HepG2 (cell line): ENCODE data around the gene FANCE. TPM values are rescaled to one million over a fixed set of nuclear protein-coding genes. Genes with fewer than 3 reads are reported as not detected.

Experiments used
- BHLHE40 ChIP-seq: IDR thresholded peaks from 2 replicates; pipeline ENCODE4 v1.6.1; 2011; ENCODE audit warnings: low read length, improper control_type of control experiment
- MAFK ChIP-seq, 2 experiments: IDR thresholded peaks in 1 of 2; conservative IDR thresholded peaks in 1 of 2; 2 replicates each; pipeline ENCODE4 v1.6.1; 2011; ENCODE audit warnings: improper control_type of control experiment in 2 of 2, low read length in 2 of 2
- NCOR1 ChIP-seq: fragments of 200-600 bp; sonication (generic); IDR thresholded peaks from 2 replicates; pipeline ENCODE4 v1.7.0; 2017; ENCODE audit warnings: antibody characterized with exemption, low read length, borderline replicate concordance
- SIN3A ChIP-seq: IDR thresholded peaks from 2 replicates; pipeline ENCODE4 v1.6.1; 2011; ENCODE audit warnings: low read depth, mild to moderate bottlenecking, control low read depth, low read length, borderline replicate concordance
- SNAPC2 ChIP-seq: sonication (generic); formaldehyde crosslinking; IDR thresholded peaks from 2 replicates; pipeline ENCODE4 v1.8.1; 2022; ENCODE audit warnings: mild to moderate bottlenecking, missing genetic modification reagents
- SUZ12 ChIP-seq: fragments of 150-350 bp; IDR thresholded peaks from 2 replicates; pipeline ENCODE4 v1.6.1; 2014; ENCODE audit warnings: low read depth, low read length
- TOE1 ChIP-seq: sonication (generic); formaldehyde crosslinking; IDR thresholded peaks from 2 replicates; pipeline ENCODE4 v1.4.0; 2020; ENCODE audit warnings: mild to moderate bottlenecking, missing genetic modification reagents
- WIZ ChIP-seq: sonication (generic); formaldehyde crosslinking; IDR thresholded peaks from 2 replicates; pipeline ENCODE4 v1.5.1; 2020; ENCODE audit warnings: mild to moderate bottlenecking, missing genetic modification reagents
- XRCC5 ChIP-seq: fragments of 200-400 bp; formaldehyde crosslinking; optimal IDR thresholded peaks from 2 replicates; pipeline ENCODE3; 2017; ENCODE audit warnings: mild to moderate bottlenecking, low read length
- ZNF10 ChIP-seq: sonication (generic); formaldehyde crosslinking; IDR thresholded peaks from 2 replicates; pipeline ENCODE4 v1.4.0; 2020; ENCODE audit warnings: mild to moderate bottlenecking, low read depth, missing genetic modification reagents, borderline replicate concordance
- ZNF343 ChIP-seq: sonication (generic); formaldehyde crosslinking; IDR thresholded peaks from 2 replicates; pipeline ENCODE4 v1.4.0; 2020; ENCODE audit warnings: mild to moderate bottlenecking, missing genetic modification reagents
- ZNF530 ChIP-seq: sonication (generic); formaldehyde crosslinking; IDR thresholded peaks from 2 replicates; pipeline ENCODE4 v1.5.0; 2020; ENCODE audit warnings: low read depth, mild to moderate bottlenecking, missing genetic modification reagents
- ZNF556 ChIP-seq: sonication (generic); formaldehyde crosslinking; IDR thresholded peaks from 2 replicates; pipeline ENCODE4 v1.4.0; 2020; ENCODE audit warnings: mild to moderate bottlenecking, missing genetic modification reagents, borderline replicate concordance
- ZNF572 ChIP-seq: sonication (generic); formaldehyde crosslinking; IDR thresholded peaks from 2 replicates; pipeline ENCODE4 v1.5.1; 2020; ENCODE audit warnings: mild to moderate bottlenecking, missing genetic modification reagents
- ZSCAN29 ChIP-seq: sonication (generic); formaldehyde crosslinking; conservative IDR thresholded peaks from 2 replicates; pipeline ENCODE4 v1.4.0; 2020; ENCODE audit warnings: mild to moderate bottlenecking, missing genetic modification reagents
- polyA plus RNA-seq, 8 experiments: library from polyadenylated mRNA; depleted of rRNA in 3 of 8; stranded (reverse) in 7 of 8; unstranded in 1 of 8; fragments of >200 nt; fragmentation: Illumina TruSeq in 4 of 8; extraction: Trizol in 4 of 8; gene quantifications; 2 replicates each; pipeline versions ENCODE4 v1.2.1 to v1.2.3, GENCODE V29; 2011 to 2016; ENCODE audit warnings: low read depth in 4 of 8, missing spikeins in 1 of 8, mixed read lengths in 1 of 8; ENCODE audit not compliant: insufficient read depth in 1 of 8
- total RNA-seq, 5 experiments: library from RNA; depleted of rRNA; stranded (reverse); fragments of >200 nt; fragmentation: Illumina TruSeq; extraction: Trizol; gene quantifications; 2 replicates each; pipeline ENCODE4 v1.2.3, GENCODE V29; 2016; ENCODE audit warnings: low read depth in 1 of 5
- TF ChIP-seq, protein P1 (sequence below), 2 experiments: fragments of 450-650 bp in 1 of 2; sonication (generic) in 1 of 2; formaldehyde crosslinking in 1 of 2; IDR thresholded peaks; 2 replicates each; pipeline versions ENCODE4 v1.6.1 to v1.8.0; 2016 to 2022; ENCODE audit warnings: antibody characterized with exemption in 1 of 2, mild to moderate bottlenecking in 1 of 2, missing genetic modification reagents in 1 of 2
- TF ChIP-seq, protein P2 (sequence below): sonication (generic); formaldehyde crosslinking; IDR thresholded peaks from 2 replicates; pipeline ENCODE4 v1.5.0; 2020; ENCODE audit warnings: mild to moderate bottlenecking, missing genetic modification reagents
- TF ChIP-seq, protein P3 (sequence below): sonication (generic); formaldehyde crosslinking; IDR thresholded peaks from 2 replicates; pipeline ENCODE4 v1.4.0; 2020; ENCODE audit warnings: missing genetic modification reagents, borderline replicate concordance

Gene FANCE
- total and polyA plus RNA-seq, 2 of the 13 experiments (the other 11 are each of a cell fraction or from before 2014, with no cell fraction given): 7.1 to 11.2 TPM

DNA sequence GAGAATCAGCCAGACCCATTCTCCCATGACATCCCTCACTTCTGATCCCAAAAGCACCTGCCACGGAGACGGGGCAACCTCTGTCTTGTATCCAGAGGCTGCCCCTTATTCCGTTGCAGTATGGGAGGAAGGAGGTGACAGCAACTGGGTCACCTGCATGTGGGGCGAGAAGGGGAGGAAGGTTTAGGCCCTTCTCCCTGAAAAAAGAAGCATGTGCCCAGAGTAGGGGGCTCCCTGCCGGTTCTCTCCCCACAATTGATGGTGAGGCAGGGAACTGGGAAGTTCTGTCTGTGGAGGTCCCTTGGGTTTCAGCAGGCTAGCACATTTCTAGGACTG, 49.3 kb upstream of the FANCE start (continued):
- TF ChIP-seq NCOR1: peak; percentile 38; the same call in 1 of the 2 replicates
- no peak for TF ChIP-seq MAFK (conservative IDR thresholded peaks at IDR 0.05 in 1 of 2, IDR thresholded peaks at IDR 0.05 in 1 of 2; ENCODE audit: low read length in 2 of 2)
- TF ChIP-seq ZNF572 (CRISPR knock-in tag): peak; percentile 33; the same call in 1 of the 2 replicates
- TF ChIP-seq ZNF343 (CRISPR knock-in tag): 0 out of 2 replicates have a peak, but pooled peaks have one; percentile 28
- no peak for TF ChIP-seq SUZ12
- no peak for TF ChIP-seq WIZ (CRISPR knock-in tag)
- TF ChIP-seq SIN3A: no peak
- TF ChIP-seq ZNF556: peak; percentile 29; the same call in 1 of the 2 replicates
- TF ChIP-seq BHLHE40: no peak
- TF ChIP-seq XRCC5: peak; percentile 6
- TF ChIP-seq, protein P1, sequence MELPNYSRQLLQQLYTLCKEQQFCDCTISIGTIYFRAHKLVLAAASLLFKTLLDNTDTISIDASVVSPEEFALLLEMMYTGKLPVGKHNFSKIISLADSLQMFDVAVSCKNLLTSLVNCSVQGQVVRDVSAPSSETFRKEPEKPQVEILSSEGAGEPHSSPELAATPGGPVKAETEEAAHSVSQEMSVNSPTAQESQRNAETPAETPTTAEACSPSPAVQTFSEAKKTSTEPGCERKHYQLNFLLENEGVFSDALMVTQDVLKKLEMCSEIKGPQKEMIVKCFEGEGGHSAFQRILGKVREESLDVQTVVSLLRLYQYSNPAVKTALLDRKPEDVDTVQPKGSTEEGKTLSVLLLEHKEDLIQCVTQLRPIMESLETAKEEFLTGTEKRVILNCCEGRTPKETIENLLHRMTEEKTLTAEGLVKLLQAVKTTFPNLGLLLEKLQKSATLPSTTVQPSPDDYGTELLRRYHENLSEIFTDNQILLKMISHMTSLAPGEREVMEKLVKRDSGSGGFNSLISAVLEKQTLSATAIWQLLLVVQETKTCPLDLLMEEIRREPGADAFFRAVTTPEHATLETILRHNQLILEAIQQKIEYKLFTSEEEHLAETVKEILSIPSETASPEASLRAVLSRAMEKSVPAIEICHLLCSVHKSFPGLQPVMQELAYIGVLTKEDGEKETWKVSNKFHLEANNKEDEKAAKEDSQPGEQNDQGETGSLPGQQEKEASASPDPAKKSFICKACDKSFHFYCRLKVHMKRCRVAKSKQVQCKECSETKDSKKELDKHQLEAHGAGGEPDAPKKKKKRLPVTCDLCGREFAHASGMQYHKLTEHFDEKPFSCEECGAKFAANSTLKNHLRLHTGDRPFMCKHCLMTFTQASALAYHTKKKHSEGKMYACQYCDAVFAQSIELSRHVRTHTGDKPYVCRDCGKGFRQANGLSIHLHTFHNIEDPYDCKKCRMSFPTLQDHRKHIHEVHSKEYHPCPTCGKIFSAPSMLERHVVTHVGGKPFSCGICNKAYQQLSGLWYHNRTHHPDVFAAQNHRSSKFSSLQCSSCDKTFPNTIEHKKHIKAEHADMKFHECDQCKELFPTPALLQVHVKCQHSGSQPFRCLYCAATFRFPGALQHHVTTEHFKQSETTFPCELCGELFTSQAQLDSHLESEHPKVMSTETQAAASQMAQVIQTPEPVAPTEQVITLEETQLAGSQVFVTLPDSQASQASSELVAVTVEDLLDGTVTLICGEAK (IDR thresholded peaks at IDR 0.05): no peak
- TF ChIP-seq, protein P1 (CRISPR knock-in tag; IDR thresholded peaks at IDR 0.05): no peak
- no peak for TF ChIP-seq ZNF10 (CRISPR knock-in tag)
- TF ChIP-seq, protein P2, sequence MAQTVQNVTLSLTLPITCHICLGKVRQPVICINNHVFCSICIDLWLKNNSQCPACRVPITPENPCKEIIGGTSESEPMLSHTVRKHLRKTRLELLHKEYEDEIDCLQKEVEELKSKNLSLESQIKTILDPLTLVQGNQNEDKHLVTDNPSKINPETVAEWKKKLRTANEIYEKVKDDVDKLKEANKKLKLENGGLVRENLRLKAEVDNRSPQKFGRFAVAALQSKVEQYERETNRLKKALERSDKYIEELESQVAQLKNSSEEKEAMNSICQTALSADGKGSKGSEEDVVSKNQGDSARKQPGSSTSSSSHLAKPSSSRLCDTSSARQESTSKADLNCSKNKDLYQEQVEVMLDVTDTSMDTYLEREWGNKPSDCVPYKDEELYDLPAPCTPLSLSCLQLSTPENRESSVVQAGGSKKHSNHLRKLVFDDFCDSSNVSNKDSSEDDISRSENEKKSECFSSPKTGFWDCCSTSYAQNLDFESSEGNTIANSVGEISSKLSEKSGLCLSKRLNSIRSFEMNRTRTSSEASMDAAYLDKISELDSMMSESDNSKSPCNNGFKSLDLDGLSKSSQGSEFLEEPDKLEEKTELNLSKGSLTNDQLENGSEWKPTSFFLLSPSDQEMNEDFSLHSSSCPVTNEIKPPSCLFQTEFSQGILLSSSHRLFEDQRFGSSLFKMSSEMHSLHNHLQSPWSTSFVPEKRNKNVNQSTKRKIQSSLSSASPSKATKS (CRISPR knock-in tag): no peak
- TF ChIP-seq TOE1 (CRISPR knock-in tag): no peak
- no peak for TF ChIP-seq ZNF530 (CRISPR knock-in tag)
- TF ChIP-seq SNAPC2 (CRISPR knock-in tag): 0 out of 2 replicates have a peak, but pooled peaks have one; percentile 40
- TF ChIP-seq, protein P3, sequence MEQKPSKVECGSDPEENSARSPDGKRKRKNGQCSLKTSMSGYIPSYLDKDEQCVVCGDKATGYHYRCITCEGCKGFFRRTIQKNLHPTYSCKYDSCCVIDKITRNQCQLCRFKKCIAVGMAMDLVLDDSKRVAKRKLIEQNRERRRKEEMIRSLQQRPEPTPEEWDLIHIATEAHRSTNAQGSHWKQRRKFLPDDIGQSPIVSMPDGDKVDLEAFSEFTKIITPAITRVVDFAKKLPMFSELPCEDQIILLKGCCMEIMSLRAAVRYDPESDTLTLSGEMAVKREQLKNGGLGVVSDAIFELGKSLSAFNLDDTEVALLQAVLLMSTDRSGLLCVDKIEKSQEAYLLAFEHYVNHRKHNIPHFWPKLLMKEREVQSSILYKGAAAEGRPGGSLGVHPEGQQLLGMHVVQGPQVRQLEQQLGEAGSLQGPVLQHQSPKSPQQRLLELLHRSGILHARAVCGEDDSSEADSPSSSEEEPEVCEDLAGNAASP (CRISPR knock-in tag): no peak
- 0 out of 2 replicates have a peak, but pooled peaks have one; percentile 42 for TF ChIP-seq ZSCAN29 (CRISPR knock-in tag)
